Lower leg skin (tissue), 3 donors: ENCODE results near the gene UBE2V1.
"Not testable (repeated sequence)": the region's sequence is repeated elsewhere in the genome, so short reads cannot be mapped to it uniquely, and the experiment has no call there.

Source experiments
- POLR2A ChIP-seq, 2 donors: fragments of 450-650 bp; IDR thresholded peaks; one replicate each; pipeline ENCODE4 v1.6.1; 2016 to 2017; ENCODE audit warnings: antibody characterized with exemption in 2 of 2, mild to moderate bottlenecking in 1 of 2, moderate library complexity in 1 of 2
- TF ChIP-seq, protein P1 (sequence below), 3 donors: fragments of 450-650 bp; IDR thresholded peaks; one replicate each; pipeline ENCODE4 v1.5.1; 2016; ENCODE audit warnings: antibody characterized with exemption in 3 of 3, mild to moderate bottlenecking in 3 of 3, moderate library complexity in 2 of 3

DNA sequence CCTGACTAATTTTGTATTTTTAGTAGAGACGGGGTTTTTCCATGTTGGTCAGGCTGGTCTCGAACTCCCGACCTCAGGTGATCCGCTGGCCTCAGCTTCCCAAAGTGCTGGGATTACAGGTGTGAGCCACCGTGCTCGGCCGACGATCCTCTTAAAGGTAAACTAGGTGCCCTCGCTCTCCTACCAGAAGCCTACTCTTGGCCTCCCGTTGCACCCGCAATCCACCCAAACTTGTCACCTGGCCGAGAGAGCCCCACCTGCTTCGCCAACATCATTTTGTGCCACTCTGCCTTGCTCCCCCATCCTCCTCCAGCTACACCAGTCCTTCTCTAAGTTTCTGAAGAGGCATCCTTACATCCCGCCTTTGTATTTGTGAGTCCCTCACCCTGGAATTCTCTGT is 10.4 kb downstream of the UBE2V1 start:
- TF ChIP-seq, protein P1, sequence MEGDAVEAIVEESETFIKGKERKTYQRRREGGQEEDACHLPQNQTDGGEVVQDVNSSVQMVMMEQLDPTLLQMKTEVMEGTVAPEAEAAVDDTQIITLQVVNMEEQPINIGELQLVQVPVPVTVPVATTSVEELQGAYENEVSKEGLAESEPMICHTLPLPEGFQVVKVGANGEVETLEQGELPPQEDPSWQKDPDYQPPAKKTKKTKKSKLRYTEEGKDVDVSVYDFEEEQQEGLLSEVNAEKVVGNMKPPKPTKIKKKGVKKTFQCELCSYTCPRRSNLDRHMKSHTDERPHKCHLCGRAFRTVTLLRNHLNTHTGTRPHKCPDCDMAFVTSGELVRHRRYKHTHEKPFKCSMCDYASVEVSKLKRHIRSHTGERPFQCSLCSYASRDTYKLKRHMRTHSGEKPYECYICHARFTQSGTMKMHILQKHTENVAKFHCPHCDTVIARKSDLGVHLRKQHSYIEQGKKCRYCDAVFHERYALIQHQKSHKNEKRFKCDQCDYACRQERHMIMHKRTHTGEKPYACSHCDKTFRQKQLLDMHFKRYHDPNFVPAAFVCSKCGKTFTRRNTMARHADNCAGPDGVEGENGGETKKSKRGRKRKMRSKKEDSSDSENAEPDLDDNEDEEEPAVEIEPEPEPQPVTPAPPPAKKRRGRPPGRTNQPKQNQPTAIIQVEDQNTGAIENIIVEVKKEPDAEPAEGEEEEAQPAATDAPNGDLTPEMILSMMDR (IDR thresholded peaks at IDR 0.05), result not testable (repeated sequence)
- TF ChIP-seq POLR2A (IDR thresholded peaks at IDR 0.05), result not testable (repeated sequence)
